GM23338 (cell line): ENCODE data around the gene MRPS18B. TPM values are rescaled to one million over a fixed set of nuclear protein-coding genes. Genes with fewer than 3 reads are reported as not detected.

Experiments used
- ATAC-seq: fragments of 200-7000 bp; cut with Tn5 transposase; 3 replicates; pipeline ENCODE4 v1.9.1; 2020
- DNase-seq: peaks from one replicate; pipeline ENCODE4 v3.0.0-alpha.2; 2015; ENCODE audit warnings: low spot score
- H2AFZ ChIP-seq: fragments of 200-600 bp; sonication (generic); 2 replicates; pipeline ENCODE4 v1.8.0; 2016; ENCODE audit warnings: antibody characterized with exemption, mild to moderate bottlenecking, moderate library complexity
- H3F3A ChIP-seq: fragments of 200-600 bp; sonication (generic); replicated peaks from 2 replicates; pipeline ENCODE4 v1.8.0; 2017; ENCODE audit warnings: antibody characterized with exemption, mixed run types, low read depth
- H3K27ac ChIP-seq: fragments of 200-600 bp; sonication (generic); 2 replicates; pipeline ENCODE4 v1.6.1; 2016; ENCODE audit warnings: low read depth
- H3K27me3 ChIP-seq: fragments of 200-600 bp; sonication (generic); 2 replicates; pipeline ENCODE4 v1.8.0; 2016; ENCODE audit warnings: mild to moderate bottlenecking, mixed run types, moderate library complexity; ENCODE audit not compliant: insufficient read depth
- H3K36me3 ChIP-seq: fragments of 200-600 bp; sonication (generic); 2 replicates; pipeline ENCODE4 v1.8.0; 2016; ENCODE audit warnings: mild to moderate bottlenecking; ENCODE audit not compliant: insufficient read depth
- H3K4me1 ChIP-seq: fragments of 200-600 bp; sonication (generic); 2 replicates; pipeline ENCODE4 v1.8.0; 2016; ENCODE audit warnings: mild to moderate bottlenecking, moderate library complexity; ENCODE audit not compliant: insufficient read depth
- H3K4me2 ChIP-seq: fragments of 200-600 bp; sonication (generic); 2 replicates; pipeline ENCODE4 v1.7.1; 2017; ENCODE audit warnings: mixed run types
- H3K4me3 ChIP-seq: fragments of 200-600 bp; sonication (generic); 2 replicates; pipeline ENCODE4 v1.6.1; 2016; ENCODE audit warnings: mixed run types
- H3K79me2 ChIP-seq: fragments of 200-600 bp; sonication (generic); replicated peaks from 2 replicates; pipeline ENCODE4 v1.8.0; 2017; ENCODE audit warnings: mild to moderate bottlenecking; ENCODE audit not compliant: insufficient read depth
- H3K9me2 ChIP-seq: fragments of 200-600 bp; sonication (generic); 2 replicates; pipeline ENCODE4 v1.8.0; 2017; ENCODE audit not compliant: insufficient read depth
- H4K20me1 ChIP-seq: fragments of 200-600 bp; sonication (generic); replicated peaks from 2 replicates; pipeline ENCODE4 v1.8.0; 2017; ENCODE audit warnings: mild to moderate bottlenecking; ENCODE audit not compliant: insufficient read depth
- H3K27ac Mint-ChIP-seq: 2 replicates; pipeline ENCODE4 v1.8.0; 2020; ENCODE audit warnings: inconsistent platforms, mild to moderate bottlenecking, moderate library complexity, mixed read lengths
- H3K27me3 Mint-ChIP-seq: 3 replicates; pipeline ENCODE4 v1.8.0; 2022; ENCODE audit warnings: low read depth, mild to moderate bottlenecking, moderate library complexity, mixed read lengths, inconsistent platforms; ENCODE audit not compliant: insufficient read depth, poor library complexity
- H3K36me3 Mint-ChIP-seq: 3 replicates; pipeline ENCODE4 v1.8.0; 2021; ENCODE audit warnings: low read depth, mild to moderate bottlenecking, inconsistent platforms, moderate library complexity, mixed read lengths
- H3K4me1 Mint-ChIP-seq: 3 replicates; pipeline ENCODE4 v1.8.0; 2020; ENCODE audit warnings: mild to moderate bottlenecking, inconsistent platforms, mixed read lengths
- H3K4me3 Mint-ChIP-seq: 3 replicates; pipeline ENCODE4 v1.8.0; 2021; ENCODE audit warnings: moderate library complexity, mild to moderate bottlenecking, inconsistent platforms, mixed read lengths
- H3K9me3 Mint-ChIP-seq: 3 replicates; pipeline ENCODE4 v1.8.0; 2020; ENCODE audit warnings: moderate library complexity, mild to moderate bottlenecking, inconsistent platforms, mixed read lengths
- EZH2 ChIP-seq: fragments of 200-600 bp; sonication (generic); IDR thresholded peaks from one replicate; pipeline ENCODE4 v1.8.0; 2017; ENCODE audit warnings: antibody characterized with exemption, mild to moderate bottlenecking, low read depth; ENCODE audit not compliant: unreplicated experiment
- EZH2phosphoT487 ChIP-seq: fragments of 200-600 bp; sonication (generic); IDR thresholded peaks from one replicate; pipeline ENCODE4 v1.8.1; 2018; ENCODE audit warnings: antibody characterized with exemption; ENCODE audit not compliant: unreplicated experiment
- POLR2AphosphoS5 ChIP-seq: IDR thresholded peaks from 2 replicates; pipeline ENCODE4 v1.6.1; 2016; ENCODE audit warnings: antibody characterized with exemption, low read depth
- STAT1 ChIP-seq: IDR thresholded peaks from one replicate; pipeline ENCODE4 v1.6.1; 2016; ENCODE audit warnings: antibody characterized with exemption; ENCODE audit not compliant: unreplicated experiment
- ZNF331 ChIP-seq: fragments of 250-450 bp; sonication (Bioruptor Pico); IDR thresholded peaks from 2 replicates; pipeline ENCODE4 v1.5.0; 2020; ENCODE audit warnings: low read depth, mild to moderate bottlenecking, moderate library complexity
- polyA plus RNA-seq: library from polyadenylated mRNA; unstranded; fragments of >200 nt; fragmentation: Nextera tagmentation; extraction: Ambion mirVana; gene quantifications from 2 replicates; pipeline ENCODE4 v1.2.1, GENCODE V29; 2016
- total RNA-seq: library from RNA; depleted of rRNA; stranded (reverse); fragments of >200 nt; shearing (Covaris generic); gene quantifications from 2 replicates; pipeline ENCODE4 v1.2.3, GENCODE V29; 2014
- TF ChIP-seq, protein P1 (sequence below): IDR thresholded peaks from 2 replicates; pipeline ENCODE4 v1.6.1; 2016; ENCODE audit warnings: antibody characterized with exemption
- TF ChIP-seq, protein P2 (sequence below): IDR thresholded peaks from one replicate; pipeline ENCODE4 v1.6.1; 2018; ENCODE audit warnings: antibody characterized with exemption; ENCODE audit not compliant: unreplicated experiment

The MRPS18B gene
- total and polyA plus RNA-seq, 2 experiments from 2014 or later = 49.2 to 73.6 TPM

DNA sequence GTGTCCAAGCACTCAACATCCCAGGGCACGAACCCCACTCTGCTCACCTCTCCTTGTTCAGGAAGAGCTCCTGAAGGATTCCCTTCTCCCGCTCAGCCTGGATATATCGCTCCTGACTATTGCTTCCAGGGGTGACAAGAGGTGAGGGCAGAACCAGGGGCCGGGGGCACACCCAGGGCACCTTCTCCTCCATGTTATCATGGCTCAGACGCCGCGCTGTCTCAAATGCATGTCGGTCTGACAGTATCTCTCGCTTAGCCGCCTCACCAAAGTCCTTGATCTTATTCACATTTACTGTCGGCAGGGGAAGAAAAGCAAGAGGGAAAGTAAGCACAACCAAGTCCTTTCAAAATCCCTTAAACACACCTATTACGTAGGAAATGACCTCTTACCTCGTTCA lies 13.7 kb upstream of the MRPS18B start (continued):
- TF ChIP-seq ZNF331 (CRISPR knock-in tag) (no peak), EZH2phosphoT487 (no peak), EZH2 (no peak)
- TF ChIP-seq, protein P1, sequence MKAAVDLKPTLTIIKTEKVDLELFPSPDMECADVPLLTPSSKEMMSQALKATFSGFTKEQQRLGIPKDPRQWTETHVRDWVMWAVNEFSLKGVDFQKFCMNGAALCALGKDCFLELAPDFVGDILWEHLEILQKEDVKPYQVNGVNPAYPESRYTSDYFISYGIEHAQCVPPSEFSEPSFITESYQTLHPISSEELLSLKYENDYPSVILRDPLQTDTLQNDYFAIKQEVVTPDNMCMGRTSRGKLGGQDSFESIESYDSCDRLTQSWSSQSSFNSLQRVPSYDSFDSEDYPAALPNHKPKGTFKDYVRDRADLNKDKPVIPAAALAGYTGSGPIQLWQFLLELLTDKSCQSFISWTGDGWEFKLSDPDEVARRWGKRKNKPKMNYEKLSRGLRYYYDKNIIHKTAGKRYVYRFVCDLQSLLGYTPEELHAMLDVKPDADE = no peak

DNA sequence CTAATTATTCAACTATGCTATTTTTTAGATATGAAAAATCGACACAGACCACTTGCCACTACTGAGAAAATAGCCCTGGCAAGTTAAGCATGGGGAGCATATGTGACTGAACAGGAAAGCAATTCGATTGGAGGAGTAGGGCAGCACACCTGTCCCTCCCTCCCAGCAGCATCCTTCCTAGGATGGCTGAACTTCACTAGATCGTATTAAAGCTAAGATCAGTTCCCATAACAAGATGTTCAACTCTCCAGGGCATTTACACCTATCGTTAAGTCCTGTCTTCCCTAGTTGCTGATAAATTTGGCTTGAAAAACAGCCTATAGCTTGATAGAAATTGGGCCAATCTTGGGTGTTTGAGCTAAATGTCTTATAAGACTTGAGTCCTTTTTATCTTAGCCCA lies 7.6 kb upstream of the MRPS18B start:
- ATAC-seq (no peak), DNase-seq (no peak)
- Mint-ChIP-seq H3K9me3 (0 out of 3 replicates have a peak, but pooled peaks cover under 1% of the 10 kb centered on the region), H3K27ac (no peak overlapping the region), H3K4me1 (peaks cover 30% of the 10 kb centered on the region), H3K4me3 (no peak overlapping the region), H3K36me3 (peaks cover 96% of the 10 kb centered on the region), H3K27me3 (peaks cover 22% of the 10 kb centered on the region)
- H3K4me2 ChIP-seq = no peak overlapping the region
- no peaks in the 10 kb centered on the region for H3K9me2 ChIP-seq
- no peak overlapping the region for H2AFZ ChIP-seq
- H3F3A ChIP-seq = peaks cover 11% of the 10 kb centered on the region
- TF ChIP-seq, protein P2, sequence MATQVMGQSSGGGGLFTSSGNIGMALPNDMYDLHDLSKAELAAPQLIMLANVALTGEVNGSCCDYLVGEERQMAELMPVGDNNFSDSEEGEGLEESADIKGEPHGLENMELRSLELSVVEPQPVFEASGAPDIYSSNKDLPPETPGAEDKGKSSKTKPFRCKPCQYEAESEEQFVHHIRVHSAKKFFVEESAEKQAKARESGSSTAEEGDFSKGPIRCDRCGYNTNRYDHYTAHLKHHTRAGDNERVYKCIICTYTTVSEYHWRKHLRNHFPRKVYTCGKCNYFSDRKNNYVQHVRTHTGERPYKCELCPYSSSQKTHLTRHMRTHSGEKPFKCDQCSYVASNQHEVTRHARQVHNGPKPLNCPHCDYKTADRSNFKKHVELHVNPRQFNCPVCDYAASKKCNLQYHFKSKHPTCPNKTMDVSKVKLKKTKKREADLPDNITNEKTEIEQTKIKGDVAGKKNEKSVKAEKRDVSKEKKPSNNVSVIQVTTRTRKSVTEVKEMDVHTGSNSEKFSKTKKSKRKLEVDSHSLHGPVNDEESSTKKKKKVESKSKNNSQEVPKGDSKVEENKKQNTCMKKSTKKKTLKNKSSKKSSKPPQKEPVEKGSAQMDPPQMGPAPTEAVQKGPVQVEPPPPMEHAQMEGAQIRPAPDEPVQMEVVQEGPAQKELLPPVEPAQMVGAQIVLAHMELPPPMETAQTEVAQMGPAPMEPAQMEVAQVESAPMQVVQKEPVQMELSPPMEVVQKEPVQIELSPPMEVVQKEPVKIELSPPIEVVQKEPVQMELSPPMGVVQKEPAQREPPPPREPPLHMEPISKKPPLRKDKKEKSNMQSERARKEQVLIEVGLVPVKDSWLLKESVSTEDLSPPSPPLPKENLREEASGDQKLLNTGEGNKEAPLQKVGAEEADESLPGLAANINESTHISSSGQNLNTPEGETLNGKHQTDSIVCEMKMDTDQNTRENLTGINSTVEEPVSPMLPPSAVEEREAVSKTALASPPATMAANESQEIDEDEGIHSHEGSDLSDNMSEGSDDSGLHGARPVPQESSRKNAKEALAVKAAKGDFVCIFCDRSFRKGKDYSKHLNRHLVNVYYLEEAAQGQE = no peak
- no peak for TF ChIP-seq POLR2AphosphoS5
- no peak overlapping the region for H3K27ac ChIP-seq
- H3K27me3 ChIP-seq = no peaks in the 10 kb centered on the region
- peaks cover 34% of the 10 kb centered on the region for H3K79me2 ChIP-seq
- H3K36me3 ChIP-seq = peaks cover 54% of the 10 kb centered on the region
- H3K4me3 ChIP-seq = no peak overlapping the region
- peaks cover 13% of the 10 kb centered on the region; the same call in 1 of the 2 replicates for H3K4me1 ChIP-seq
- H4K20me1 ChIP-seq = peaks cover 27% of the 10 kb centered on the region

DNA sequence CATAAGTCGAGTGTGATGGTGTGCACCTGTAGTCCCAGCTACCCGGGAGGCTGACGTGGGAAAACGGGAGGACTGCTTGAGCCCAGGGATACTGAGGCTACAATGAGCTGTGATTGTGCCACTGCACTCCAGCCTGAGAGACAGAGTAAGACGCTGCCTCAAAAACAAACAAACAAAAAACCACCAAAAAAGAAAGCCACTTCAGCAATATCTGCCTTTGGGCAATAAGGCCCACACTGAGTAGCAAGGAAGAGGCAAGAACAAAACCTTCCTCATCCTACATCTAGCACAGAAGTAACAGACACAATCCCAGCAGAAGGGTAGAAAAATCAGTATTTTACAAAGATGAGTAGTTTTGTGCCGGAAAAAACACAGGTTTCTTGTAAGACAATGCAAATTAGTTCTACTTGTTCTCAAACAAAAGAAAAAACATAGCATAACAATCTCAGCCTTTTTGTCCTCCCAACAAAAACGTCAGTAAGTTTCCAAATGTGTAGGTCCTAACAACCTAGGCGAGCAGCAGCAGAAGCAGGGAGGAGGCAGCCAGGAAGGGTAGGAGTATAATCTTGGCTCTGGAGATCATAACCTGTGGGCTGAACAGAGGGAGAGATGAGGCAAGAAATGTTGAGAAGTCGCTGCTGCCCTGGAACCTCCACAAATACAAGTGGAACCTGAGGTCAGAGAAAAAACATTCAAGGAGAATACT lies 6.3 kb upstream of the MRPS18B start:
- peaks cover 32% of the 10 kb centered on the region for H3K4me1 Mint-ChIP-seq
- no peak overlapping the region for H3K27ac Mint-ChIP-seq

More for the DNA sequence above, 6.3 kb upstream of the MRPS18B start:
- no peak for TF ChIP-seq EZH2phosphoT487
- no peak for TF ChIP-seq STAT1
- ATAC-seq (no peak), DNase-seq (no peak)
- no peaks in the 10 kb centered on the region for H3K9me2 ChIP-seq
- peaks cover 96% of the 10 kb centered on the region for H3K36me3 Mint-ChIP-seq
- H3K27me3 Mint-ChIP-seq = peaks cover 32% of the 10 kb centered on the region
- H3K4me3 Mint-ChIP-seq = no peak overlapping the region; the same call in 2 of the 3 replicates
- H3K4me3 ChIP-seq = no peak overlapping the region
- H4K20me1 ChIP-seq = peaks cover 23% of the 10 kb centered on the region
- peaks cover 39% of the 10 kb centered on the region for H3K79me2 ChIP-seq
- H3K4me2 ChIP-seq = no peak overlapping the region
- peaks cover 6% of the 10 kb centered on the region; the same call in 1 of the 2 replicates for H3F3A ChIP-seq
- H2AFZ ChIP-seq = no peak overlapping the region
- peaks cover 13% of the 10 kb centered on the region; the same call in 1 of the 2 replicates for H3K4me1 ChIP-seq
- H3K36me3 ChIP-seq = peaks cover 44% of the 10 kb centered on the region
- H3K9me3 Mint-ChIP-seq = peaks cover 9% of the 10 kb centered on the region; the same call in 2 of the 3 replicates
- H3K27me3 ChIP-seq = no peaks in the 10 kb centered on the region
- no peak overlapping the region for H3K27ac ChIP-seq
